ENCODE results near the gene FAM200A.

FAM200A gene

DNA sequence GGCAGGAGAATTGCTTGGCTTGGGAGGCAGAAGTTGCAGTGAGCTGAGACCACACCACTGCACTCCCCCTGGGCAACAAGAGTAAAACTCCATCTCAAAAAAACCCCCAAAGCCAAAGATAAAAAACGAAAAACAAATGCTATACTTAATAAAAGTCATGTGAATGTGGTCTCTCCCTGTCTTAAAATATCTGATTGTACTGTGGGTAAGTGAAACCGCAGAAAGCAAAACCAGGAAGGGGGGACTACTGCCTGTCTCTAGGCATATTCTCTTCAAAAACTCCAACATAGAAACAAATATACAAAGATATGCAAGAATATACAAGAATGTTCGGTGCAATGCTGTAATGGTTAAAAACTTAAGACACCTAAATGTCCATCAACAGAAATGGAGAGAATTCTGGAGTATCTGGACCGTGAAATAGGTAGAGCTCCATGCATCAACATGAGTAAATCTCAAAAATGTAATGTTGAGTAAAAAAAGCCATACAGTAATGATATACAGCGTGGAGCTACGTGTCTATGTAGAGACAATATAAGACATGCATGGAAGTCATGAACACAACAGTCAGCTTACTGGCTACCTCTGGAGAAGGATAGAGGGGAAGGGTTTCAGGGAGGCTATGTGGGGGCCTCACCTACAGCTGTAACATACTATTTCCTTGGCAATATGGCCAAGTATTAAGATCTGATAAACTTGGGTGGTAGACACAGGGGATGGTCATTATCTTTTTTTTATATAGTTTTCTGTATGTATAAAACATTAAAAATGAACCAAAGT, 54.0 kb downstream of the FAM200A start:
- H3K27me3 Mint-ChIP-seq (ENCODE audit: low read depth, poor library complexity): no peaks in the 10 kb centered on the region
- peaks cover 66% of the 10 kb centered on the region for H3K36me3 Mint-ChIP-seq (ENCODE audit: low read depth)
- H3K27ac Mint-ChIP-seq: no peak overlapping the region

More for the DNA sequence above, 54.0 kb downstream of the FAM200A start:
- TF ChIP-seq, protein P1, sequence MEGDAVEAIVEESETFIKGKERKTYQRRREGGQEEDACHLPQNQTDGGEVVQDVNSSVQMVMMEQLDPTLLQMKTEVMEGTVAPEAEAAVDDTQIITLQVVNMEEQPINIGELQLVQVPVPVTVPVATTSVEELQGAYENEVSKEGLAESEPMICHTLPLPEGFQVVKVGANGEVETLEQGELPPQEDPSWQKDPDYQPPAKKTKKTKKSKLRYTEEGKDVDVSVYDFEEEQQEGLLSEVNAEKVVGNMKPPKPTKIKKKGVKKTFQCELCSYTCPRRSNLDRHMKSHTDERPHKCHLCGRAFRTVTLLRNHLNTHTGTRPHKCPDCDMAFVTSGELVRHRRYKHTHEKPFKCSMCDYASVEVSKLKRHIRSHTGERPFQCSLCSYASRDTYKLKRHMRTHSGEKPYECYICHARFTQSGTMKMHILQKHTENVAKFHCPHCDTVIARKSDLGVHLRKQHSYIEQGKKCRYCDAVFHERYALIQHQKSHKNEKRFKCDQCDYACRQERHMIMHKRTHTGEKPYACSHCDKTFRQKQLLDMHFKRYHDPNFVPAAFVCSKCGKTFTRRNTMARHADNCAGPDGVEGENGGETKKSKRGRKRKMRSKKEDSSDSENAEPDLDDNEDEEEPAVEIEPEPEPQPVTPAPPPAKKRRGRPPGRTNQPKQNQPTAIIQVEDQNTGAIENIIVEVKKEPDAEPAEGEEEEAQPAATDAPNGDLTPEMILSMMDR (IDR thresholded peaks at IDR 0.05): no peak
- no peak for DNase-seq
- Mint-ChIP-seq H3K4me3 (peak overlapping the region; percentile 98), H3K4me1 (peaks cover 28% of the 10 kb centered on the region), H3K9me3 (peaks cover 48% of the 10 kb centered on the region)

Data from nephron progenitor cell (in vitro differentiated cells).